ENCODE measurements around the gene VSTM1. TPM values are rescaled to one million over a fixed set of nuclear protein-coding genes. Genes with fewer than 3 reads are reported as not detected.

VSTM1 gene
- total RNA-seq, 1 experiment from 2014 or later: not detected

DNA sequence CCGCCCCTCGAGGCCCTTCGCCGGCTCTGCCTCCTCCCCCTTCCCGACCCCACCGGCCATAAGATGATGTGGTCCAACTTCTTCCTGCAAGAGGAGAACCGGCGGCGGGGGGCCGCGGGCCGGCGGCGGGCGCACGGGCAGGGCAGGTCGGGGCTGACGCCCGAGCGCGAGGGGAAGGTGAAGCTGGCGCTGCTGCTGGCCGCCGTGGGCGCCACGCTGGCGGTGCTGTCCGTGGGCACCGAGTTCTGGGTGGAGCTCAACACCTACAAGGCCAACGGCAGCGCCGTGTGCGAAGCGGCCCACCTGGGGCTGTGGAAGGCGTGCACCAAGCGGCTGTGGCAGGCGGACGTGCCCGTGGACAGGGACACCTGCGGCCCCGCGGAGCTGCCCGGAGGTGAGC is 70.9 kb downstream of the VSTM1 start:
- Histone ChIP-seq H3K56ac (ENCODE audit: insufficient read length, low read depth, low read length) (no peak overlapping the region), H3K4me1 (ENCODE audit: insufficient read depth, low read length) (no peaks in the 10 kb centered on the region), H2BK20ac (ENCODE audit: low read depth, low read length, poor library complexity, severe bottlenecking) (no peak overlapping the region), H4K91ac (ENCODE audit: insufficient read length, low read depth, low read length) (no peak overlapping the region), H2BK120ac (ENCODE audit: low read depth, low read length, poor library complexity, severe bottlenecking) (no peak overlapping the region), H3K27ac (ENCODE audit: insufficient read length, low read depth, low read length) (no peak overlapping the region), H3K14ac (ENCODE audit: insufficient read depth, low read length) (no peak overlapping the region; the same call in 1 of the 2 replicates), H3K4ac (ENCODE audit: low read depth, low read length) (no peak overlapping the region), H3K9me3 (ENCODE audit: control insufficient read depth, low read depth, low read length) (no peaks in the 10 kb centered on the region), H4K20me1 (ENCODE audit: control insufficient read depth, insufficient read depth, insufficient read length) (no peaks in the 10 kb centered on the region), H3K23me2 (ENCODE audit: insufficient read length, low read depth, low read length, poor library complexity, severe bottlenecking) (peaks cover 5% of the 10 kb centered on the region), H2BK15ac (ENCODE audit: low read depth, low read length) (no peak overlapping the region), H3K4me2 (ENCODE audit: insufficient read depth, insufficient read length, low read length) (no peak overlapping the region), H3K9ac (ENCODE audit: extremely low read depth, insufficient read length, low read length) (no peak overlapping the region), H3T11ph (ENCODE audit: low read length) (no peak overlapping the region), H2BK12ac (ENCODE audit: insufficient read length, low read depth, low read length) (no peak overlapping the region), H4K5ac (ENCODE audit: insufficient read length, low read depth, low read length) (no peak overlapping the region), H3K27me3 (ENCODE audit: insufficient read depth, low read length) (no peaks in the 10 kb centered on the region; the same call in 1 of the 2 replicates), H4K8ac (replicated peaks; ENCODE audit: insufficient read length, low read depth, low read length) (no peak overlapping the region), H3K79me1 (ENCODE audit: insufficient read depth, low read depth, low read length, poor library complexity, severe bottlenecking) (no peaks in the 10 kb centered on the region), H3K79me2 (ENCODE audit: insufficient read depth, low read length) (no peaks in the 10 kb centered on the region), H2AK5ac (ENCODE audit: insufficient read length, low read length) (no peak overlapping the region), H2AFZ (ENCODE audit: low read length) (no peak overlapping the region), H3K23ac (ENCODE audit: insufficient read length, low read depth, low read length) (no peak overlapping the region), H2BK5ac (ENCODE audit: insufficient read length, low read length) (no peak overlapping the region), H3K18ac (ENCODE audit: insufficient read length, low read depth, low read length) (no peak overlapping the region)
- Mint-ChIP-seq H3K4me1 (peaks cover 11 to 25% of the 10 kb centered on the region in 2 experiments), H3K36me3 (ENCODE audit: insufficient read depth in 1 of 3, low read depth in 3 of 3) (no peaks in the 10 kb centered on the region; a peak in 1 of 7 replicates), H3K9me3 (no peaks in the 10 kb centered on the region; a peak in 1 of 5 replicates), H3K27ac (no peak overlapping the region), H3K4me3 (peak overlapping the region in 1 of 2 experiments; percentile 70; a peak in 1 of 5 replicates), H3K27me3 (ENCODE audit: low read depth) (peaks cover 57% of the 10 kb centered on the region)
- TF ChIP-seq, protein P1, sequence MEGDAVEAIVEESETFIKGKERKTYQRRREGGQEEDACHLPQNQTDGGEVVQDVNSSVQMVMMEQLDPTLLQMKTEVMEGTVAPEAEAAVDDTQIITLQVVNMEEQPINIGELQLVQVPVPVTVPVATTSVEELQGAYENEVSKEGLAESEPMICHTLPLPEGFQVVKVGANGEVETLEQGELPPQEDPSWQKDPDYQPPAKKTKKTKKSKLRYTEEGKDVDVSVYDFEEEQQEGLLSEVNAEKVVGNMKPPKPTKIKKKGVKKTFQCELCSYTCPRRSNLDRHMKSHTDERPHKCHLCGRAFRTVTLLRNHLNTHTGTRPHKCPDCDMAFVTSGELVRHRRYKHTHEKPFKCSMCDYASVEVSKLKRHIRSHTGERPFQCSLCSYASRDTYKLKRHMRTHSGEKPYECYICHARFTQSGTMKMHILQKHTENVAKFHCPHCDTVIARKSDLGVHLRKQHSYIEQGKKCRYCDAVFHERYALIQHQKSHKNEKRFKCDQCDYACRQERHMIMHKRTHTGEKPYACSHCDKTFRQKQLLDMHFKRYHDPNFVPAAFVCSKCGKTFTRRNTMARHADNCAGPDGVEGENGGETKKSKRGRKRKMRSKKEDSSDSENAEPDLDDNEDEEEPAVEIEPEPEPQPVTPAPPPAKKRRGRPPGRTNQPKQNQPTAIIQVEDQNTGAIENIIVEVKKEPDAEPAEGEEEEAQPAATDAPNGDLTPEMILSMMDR (conservative IDR thresholded peaks at IDR 0.05): no peak
- no CpG with 5 or more reads among the region's 43 CpGs for WGBS (ENCODE audit: extremely low coverage, insufficient read length, low lambda C conversion rate)
- no peak for DNase-seq
